Mesendoderm (in vitro differentiated cells): Measurements from ENCODE around the gene ZNF506.
"Not testable (repeated sequence)": the region's sequence is repeated elsewhere in the genome, so short reads cannot be mapped to it uniquely, and the experiment has no call there.

Source experiments
- DNase-seq: peaks from one replicate; pipeline ENCODE4 v3.0.0; 2013
- H2AK5ac ChIP-seq: 2 replicates; pipeline ENCODE4 v1.6.1; 2013; ENCODE audit warnings: low read length, inconsistent platforms
- H2BK120ac ChIP-seq: 2 replicates; pipeline ENCODE4 v1.6.1; 2013; ENCODE audit warnings: low read depth, mild to moderate bottlenecking, low read length, moderate library complexity, mixed read lengths
- H2BK15ac ChIP-seq: replicated peaks from 2 replicates; pipeline ENCODE4 v1.6.1; 2013; ENCODE audit warnings: low read depth, mild to moderate bottlenecking, moderate library complexity
- H2BK5ac ChIP-seq: 2 replicates; pipeline ENCODE4 v1.6.1; 2013; ENCODE audit warnings: low read length, inconsistent platforms
- H3K18ac ChIP-seq: 2 replicates; pipeline ENCODE4 v1.6.1; 2013; ENCODE audit warnings: mild to moderate bottlenecking, low read length, mixed read lengths
- H3K23ac ChIP-seq: one replicate; pipeline ENCODE4 v1.6.1; 2013; ENCODE audit warnings: low read length
- H3K27ac ChIP-seq: 2 replicates; pipeline ENCODE4 v1.5.1; 2013; ENCODE audit warnings: low read depth, mild to moderate bottlenecking, inconsistent platforms, low read length, moderate library complexity
- H3K27me3 ChIP-seq: 2 replicates; pipeline ENCODE4 v1.6.1; 2013; ENCODE audit warnings: low read length, control low read depth, mild to moderate bottlenecking, inconsistent platforms; ENCODE audit not compliant: insufficient read depth, poor library complexity
- H3K36me3 ChIP-seq: 2 replicates; pipeline ENCODE4 v1.6.1; 2013; ENCODE audit warnings: low read length, inconsistent platforms; ENCODE audit not compliant: control insufficient read depth, insufficient read depth
- H3K4ac ChIP-seq: one replicate; pipeline ENCODE4 v1.6.1; 2013; ENCODE audit warnings: low read depth, mild to moderate bottlenecking, low read length, moderate library complexity
- H3K4me1 ChIP-seq: 2 replicates; pipeline ENCODE4 v1.6.1; 2013; ENCODE audit warnings: low read depth, low read length, inconsistent platforms; ENCODE audit not compliant: control insufficient read depth
- H3K4me2 ChIP-seq: 2 replicates; pipeline ENCODE4 v1.6.1; 2013; ENCODE audit warnings: low read length
- H3K4me3 ChIP-seq: 2 replicates; pipeline ENCODE4 v1.5.1; 2013; ENCODE audit warnings: mild to moderate bottlenecking, low read length
- H3K56ac ChIP-seq: one replicate; pipeline ENCODE4 v1.6.1; 2013; ENCODE audit warnings: low read length
- H3K79me1 ChIP-seq: 2 replicates; pipeline ENCODE4 v1.6.1; 2013; ENCODE audit warnings: low read length, inconsistent platforms
- H3K79me2 ChIP-seq: 2 replicates; pipeline ENCODE4 v1.6.1; 2013; ENCODE audit warnings: mild to moderate bottlenecking, low read length; ENCODE audit not compliant: control insufficient read depth, insufficient read depth
- H3K9ac ChIP-seq: 2 replicates; pipeline ENCODE4 v1.6.1; 2013; ENCODE audit warnings: low read length, inconsistent platforms
- H4K5ac ChIP-seq: one replicate; pipeline ENCODE4 v1.6.1; 2013; ENCODE audit warnings: low read length
- H4K8ac ChIP-seq: one replicate; pipeline ENCODE4 v1.6.1; 2013; ENCODE audit warnings: low read depth, mild to moderate bottlenecking, control low read depth, low read length, moderate library complexity
- WGBS: extraction: QIAGEN DNeasy Blood & Tissue Kit; methylation state at CpG from one replicate; pipeline ENCODE4 v1.1.7; 2013; ENCODE audit warnings: low lambda C conversion rate, missing lambda C conversion rate; ENCODE audit not compliant: insufficient coverage; ENCODE audit errors: extremely low coverage; 5-methylcytosine and 5-hydroxymethylcytosine counted together

Gene ZNF506

GRCh38 chr19:19769971-19770370 is 51.6 kb downstream of the ZNF506 start:
- H3K27me3 ChIP-seq, H4K5ac ChIP-seq, H3K27ac ChIP-seq, H2BK5ac ChIP-seq, H2AK5ac ChIP-seq, H3K4me2 ChIP-seq, H3K79me2 ChIP-seq, H3K36me3 ChIP-seq, DNase-seq, H3K56ac ChIP-seq, H4K8ac ChIP-seq, H3K23ac ChIP-seq, H3K4me3 ChIP-seq, H3K9ac ChIP-seq, H2BK120ac ChIP-seq, H3K79me1 ChIP-seq, H3K4ac ChIP-seq, H3K18ac ChIP-seq, H3K4me1 ChIP-seq, H2BK15ac ChIP-seq: not testable (repeated sequence)
- 92% methylated on average over 3 of the region's 28 CpGs for WGBS

- no peak overlapping the region for H2BK15ac ChIP-seq
- H3K4ac ChIP-seq = no peak overlapping the region
- no peak for DNase-seq
- H3K79me2 ChIP-seq = no peaks in the 10 kb centered on the region
- H3K4me3 ChIP-seq = no peak overlapping the region
- no peak overlapping the region for H3K56ac ChIP-seq
- H3K36me3 ChIP-seq = no peaks in the 10 kb centered on the region
- no peak overlapping the region for H2BK5ac ChIP-seq
- no peak overlapping the region for H3K4me2 ChIP-seq
- H3K79me1 ChIP-seq = no peaks in the 10 kb centered on the region
- H3K27me3 ChIP-seq = no peaks in the 10 kb centered on the region
- no peak overlapping the region for H2AK5ac ChIP-seq
- no peak overlapping the region for H3K23ac ChIP-seq
- H2BK120ac ChIP-seq = no peak overlapping the region
- no peak overlapping the region for H3K9ac ChIP-seq
- no peak overlapping the region for H3K27ac ChIP-seq
- no peaks in the 10 kb centered on the region for H3K4me1 ChIP-seq
- no peak overlapping the region for H4K8ac ChIP-seq
- no peak overlapping the region for H4K5ac ChIP-seq
- no CpG with 5 or more reads among the region's 4 CpGs for WGBS
- H3K18ac ChIP-seq = no peak overlapping the region
These were observed 63.4 kb downstream of the ZNF506 start for GRCh38 chr19:19758164-19758563.

DNA sequence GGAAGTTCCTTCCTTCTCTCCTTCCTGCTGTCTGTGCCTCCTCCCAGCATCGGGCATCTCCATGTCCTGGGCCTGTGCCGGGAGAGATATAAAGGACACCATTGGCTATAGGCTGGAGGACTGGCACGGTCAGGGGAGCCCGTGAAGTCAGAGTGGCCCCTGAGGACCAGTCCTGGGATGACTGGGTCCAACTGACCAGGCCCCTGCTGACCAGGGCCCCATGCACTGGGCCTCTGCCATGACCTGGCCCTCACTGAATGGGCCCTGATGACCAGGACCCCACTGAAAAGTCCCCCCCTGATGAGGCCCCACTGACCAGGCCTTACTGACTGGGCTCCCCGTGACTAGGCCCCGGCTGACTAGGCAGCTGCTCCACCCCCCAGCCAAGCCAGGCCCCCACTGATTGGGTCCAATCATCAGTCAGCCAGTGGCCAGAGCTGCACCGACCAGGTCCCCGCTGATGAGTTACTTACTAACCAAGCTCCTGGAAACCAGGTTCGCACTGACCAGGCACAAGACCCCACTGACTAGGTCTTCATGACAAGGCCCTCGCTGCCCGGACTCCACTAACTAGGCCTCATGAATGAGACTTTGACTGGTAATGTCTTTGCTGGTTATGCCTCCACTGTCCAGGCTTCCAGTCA is 68.7 kb downstream of the ZNF506 start:
- no peaks in the 10 kb centered on the region for H3K27me3 ChIP-seq
- H2BK15ac ChIP-seq = no peak overlapping the region
- H3K79me2 ChIP-seq = no peaks in the 10 kb centered on the region
- H3K79me1 ChIP-seq = no peaks in the 10 kb centered on the region
- no peak overlapping the region for H4K8ac ChIP-seq
- H3K18ac ChIP-seq = no peak overlapping the region
- H3K4ac ChIP-seq = no peak overlapping the region
- H2BK120ac ChIP-seq = no peak overlapping the region
- no peak overlapping the region for H3K23ac ChIP-seq
- H3K4me2 ChIP-seq = no peak overlapping the region
- H2AK5ac ChIP-seq = no peak overlapping the region
- no peak overlapping the region for H3K9ac ChIP-seq
- no peak overlapping the region for H3K27ac ChIP-seq
- H2BK5ac ChIP-seq = no peak overlapping the region
- H3K4me3 ChIP-seq = no peak overlapping the region
- no peak overlapping the region for H3K56ac ChIP-seq
- no peak overlapping the region for H4K5ac ChIP-seq
- no peaks in the 10 kb centered on the region for H3K4me1 ChIP-seq
- no peak for DNase-seq
- no CpG with 5 or more reads among the region's 11 CpGs for WGBS
- H3K36me3 ChIP-seq = no peaks in the 10 kb centered on the region

- Histone ChIP-seq H4K5ac (no peak overlapping the region), H2BK5ac (no peak overlapping the region), H3K27me3 (no peaks in the 10 kb centered on the region), H3K9ac (no peak overlapping the region), H3K36me3 (no peaks in the 10 kb centered on the region), H2BK120ac (no peak overlapping the region), H2BK15ac (no peak overlapping the region), H3K4me1 (no peaks in the 10 kb centered on the region), H4K8ac (no peak overlapping the region), H3K27ac (no peak overlapping the region), H3K56ac (no peak overlapping the region), H3K4ac (no peak overlapping the region), H3K23ac (no peak overlapping the region), H3K79me2 (no peaks in the 10 kb centered on the region), H2AK5ac (no peak overlapping the region), H3K18ac (no peak overlapping the region), H3K4me3 (no peak overlapping the region), H3K4me2 (no peak overlapping the region), H3K79me1 (no peaks in the 10 kb centered on the region)
- no CpG with 5 or more reads among the region's 12 CpGs for WGBS
- DNase-seq = no peak
These were observed 69.7 kb downstream of the ZNF506 start for GRCh38 chr19:19751846-19752245.

GRCh38 chr19:19750842-19751790 is 70.4 kb downstream of the ZNF506 start:
- H3K18ac ChIP-seq = no peak overlapping the region
- H3K4ac ChIP-seq = no peak overlapping the region
- no peaks in the 10 kb centered on the region for H3K79me1 ChIP-seq
- H3K79me2 ChIP-seq = no peaks in the 10 kb centered on the region
- no peak for DNase-seq
- H3K9ac ChIP-seq = no peak overlapping the region
- H2BK5ac ChIP-seq = no peak overlapping the region
- no peak overlapping the region for H3K4me2 ChIP-seq
- no peak overlapping the region for H3K56ac ChIP-seq
- H4K5ac ChIP-seq = no peak overlapping the region
- WGBS = no CpG with 5 or more reads among the region's 40 CpGs
- no peak overlapping the region for H3K23ac ChIP-seq
- H4K8ac ChIP-seq = no peak overlapping the region
- no peak overlapping the region for H2AK5ac ChIP-seq
- no peaks in the 10 kb centered on the region for H3K4me1 ChIP-seq
- no peak overlapping the region for H2BK15ac ChIP-seq
- no peaks in the 10 kb centered on the region for H3K27me3 ChIP-seq
- no peak overlapping the region for H3K27ac ChIP-seq
- H3K36me3 ChIP-seq = no peaks in the 10 kb centered on the region
- no peak overlapping the region for H2BK120ac ChIP-seq
- H3K4me3 ChIP-seq = no peak overlapping the region
